DND-41 (cell line): ENCODE measurements around the gene OSBPL9.

ENCODE experiments used
- ATAC-seq: fragments of 200-7000 bp; cut with Tn5 transposase; 3 replicates; pipeline ENCODE4 v1.9.1; 2021; ENCODE audit warnings: low read depth; ENCODE audit not compliant: insufficient read depth
- DNase-seq: peaks from one replicate; pipeline ENCODE4 v3.0.0-alpha.2; 2020
- H2AFZ ChIP-seq: 2 replicates; pipeline ENCODE4 v1.6.0; 2012; ENCODE audit warnings: low read depth, low read length
- H3K27ac ChIP-seq: 2 replicates; pipeline ENCODE4 v1.5.1; 2012; ENCODE audit warnings: low read length, inconsistent platforms
- H3K27me3 ChIP-seq: fragments of 200-600 bp; sonication (generic); 2 replicates; pipeline ENCODE4 v1.6.0; 2012; ENCODE audit warnings: low read length, mild to moderate bottlenecking, inconsistent platforms; ENCODE audit not compliant: insufficient read depth, poor library complexity
- H3K36me3 ChIP-seq: 2 replicates; pipeline ENCODE4 v1.5.1; 2012; ENCODE audit warnings: low read length, inconsistent platforms; ENCODE audit not compliant: insufficient read depth
- H3K4me1 ChIP-seq: 2 replicates; pipeline ENCODE4 v1.5.1; 2012; ENCODE audit warnings: mild to moderate bottlenecking, low read length; ENCODE audit not compliant: insufficient read depth
- H3K4me2 ChIP-seq: 2 replicates; pipeline ENCODE4 v1.6.0; 2012; ENCODE audit warnings: mild to moderate bottlenecking, moderate library complexity, low read length, inconsistent platforms; ENCODE audit not compliant: insufficient read depth
- H3K4me3 ChIP-seq, 2 experiments: fragments of 200-600 bp in 1 of 2; shearing (Covaris generic) in 1 of 2; 2 replicates each; pipeline ENCODE4 v1.5.1; 2012 to 2016; ENCODE audit warnings: inconsistent platforms in 2 of 2, low read length in 2 of 2, mild to moderate bottlenecking in 2 of 2, low read depth in 1 of 2, moderate library complexity in 1 of 2
- H3K79me2 ChIP-seq: 2 replicates; pipeline ENCODE4 v1.6.0; 2012; ENCODE audit warnings: low read length, inconsistent platforms; ENCODE audit not compliant: insufficient read depth
- H3K9ac ChIP-seq: 2 replicates; pipeline ENCODE4 v1.6.0; 2012; ENCODE audit warnings: low read depth, mild to moderate bottlenecking, inconsistent platforms, low read length, moderate library complexity
- H3K9me3 ChIP-seq: 2 replicates; pipeline ENCODE4 v1.5.1; 2012; ENCODE audit warnings: low read length, moderate library complexity, mild to moderate bottlenecking, inconsistent platforms; ENCODE audit not compliant: insufficient read depth, severe bottlenecking
- H4K20me1 ChIP-seq: 2 replicates; pipeline ENCODE4 v1.6.0; 2012; ENCODE audit warnings: low read length; ENCODE audit not compliant: insufficient read depth
- EZH2 ChIP-seq: IDR thresholded peaks from 3 replicates; pipeline ENCODE4 v1.6.1; 2012; ENCODE audit warnings: borderline replicate concordance, low read depth, mild to moderate bottlenecking, moderate library complexity, low read length, inconsistent platforms; ENCODE audit not compliant: severe bottlenecking
- TF ChIP-seq, protein P1 (sequence below): IDR thresholded peaks from 2 replicates; pipeline ENCODE4 v1.5.1; 2012; ENCODE audit warnings: borderline replicate concordance, low read length, moderate library complexity, mild to moderate bottlenecking; ENCODE audit not compliant: poor library complexity, severe bottlenecking; ENCODE audit errors: extremely low read depth

Gene OSBPL9

DNA sequence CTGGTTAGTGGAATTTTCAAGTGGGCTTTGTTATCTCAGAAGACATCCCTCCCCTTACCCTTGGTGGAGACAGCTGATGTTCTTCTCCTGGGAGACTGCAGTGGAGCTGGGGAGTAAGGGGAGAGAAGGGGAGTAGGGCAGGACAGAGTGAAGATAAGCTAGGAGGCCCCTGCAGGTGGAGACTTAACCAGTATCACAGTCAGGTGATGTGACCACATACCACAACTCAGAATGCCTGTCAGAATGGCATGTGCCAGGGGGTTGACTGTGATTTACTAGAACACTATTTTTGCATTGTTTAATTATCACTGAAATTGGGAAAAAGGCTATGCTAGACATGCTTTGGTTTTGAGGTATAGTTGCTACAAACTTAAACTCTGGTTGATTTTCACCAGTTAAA, 137.1 kb downstream of the OSBPL9 start:
- H3K27me3 ChIP-seq = no peaks in the 10 kb centered on the region
- H3K4me3 ChIP-seq = no peak overlapping the region
- no peak overlapping the region for H3K27ac ChIP-seq
- DNase-seq = no peak
- peak; percentile 84 for ATAC-seq
- H2AFZ ChIP-seq = no peak overlapping the region
- H3K79me2 ChIP-seq = no peaks in the 10 kb centered on the region
- no peaks in the 10 kb centered on the region for H3K9me3 ChIP-seq
- TF ChIP-seq, protein P1, sequence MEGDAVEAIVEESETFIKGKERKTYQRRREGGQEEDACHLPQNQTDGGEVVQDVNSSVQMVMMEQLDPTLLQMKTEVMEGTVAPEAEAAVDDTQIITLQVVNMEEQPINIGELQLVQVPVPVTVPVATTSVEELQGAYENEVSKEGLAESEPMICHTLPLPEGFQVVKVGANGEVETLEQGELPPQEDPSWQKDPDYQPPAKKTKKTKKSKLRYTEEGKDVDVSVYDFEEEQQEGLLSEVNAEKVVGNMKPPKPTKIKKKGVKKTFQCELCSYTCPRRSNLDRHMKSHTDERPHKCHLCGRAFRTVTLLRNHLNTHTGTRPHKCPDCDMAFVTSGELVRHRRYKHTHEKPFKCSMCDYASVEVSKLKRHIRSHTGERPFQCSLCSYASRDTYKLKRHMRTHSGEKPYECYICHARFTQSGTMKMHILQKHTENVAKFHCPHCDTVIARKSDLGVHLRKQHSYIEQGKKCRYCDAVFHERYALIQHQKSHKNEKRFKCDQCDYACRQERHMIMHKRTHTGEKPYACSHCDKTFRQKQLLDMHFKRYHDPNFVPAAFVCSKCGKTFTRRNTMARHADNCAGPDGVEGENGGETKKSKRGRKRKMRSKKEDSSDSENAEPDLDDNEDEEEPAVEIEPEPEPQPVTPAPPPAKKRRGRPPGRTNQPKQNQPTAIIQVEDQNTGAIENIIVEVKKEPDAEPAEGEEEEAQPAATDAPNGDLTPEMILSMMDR = no peak
- TF ChIP-seq EZH2 = no peak
- H3K9ac ChIP-seq = no peak overlapping the region
- H4K20me1 ChIP-seq = no peaks in the 10 kb centered on the region
- H3K36me3 ChIP-seq = 0 out of 2 replicates have a peak, but pooled peaks cover 4% of the 10 kb centered on the region
- H3K4me1 ChIP-seq = no peaks in the 10 kb centered on the region
- H3K4me2 ChIP-seq = no peak overlapping the region

DNA sequence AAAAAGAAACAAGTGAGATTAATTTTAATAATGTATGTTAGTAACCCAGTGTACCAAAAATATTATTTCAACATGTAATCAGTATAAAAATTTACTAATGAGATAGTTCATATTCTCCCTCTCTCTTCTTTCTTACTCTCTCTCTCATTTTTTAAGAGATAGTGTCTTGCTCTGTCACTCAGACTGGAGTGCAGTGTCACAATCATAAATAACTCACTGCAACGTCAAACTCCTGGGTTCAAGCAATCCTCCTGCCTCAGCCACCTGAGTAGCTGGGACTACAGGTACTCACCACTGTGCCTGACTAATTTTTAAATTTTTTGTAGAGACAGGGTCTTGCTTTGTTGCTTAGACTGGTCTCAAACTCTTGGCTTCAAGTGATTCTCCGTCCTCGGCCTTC, 137.8 kb downstream of the OSBPL9 start:
- DNase-seq (no peak), ATAC-seq (no peak)
- Histone ChIP-seq H3K4me3 (no peak overlapping the region), H2AFZ (no peak overlapping the region), H3K4me1 (no peaks in the 10 kb centered on the region), H4K20me1 (no peaks in the 10 kb centered on the region), H3K79me2 (no peaks in the 10 kb centered on the region), H3K36me3 (0 out of 2 replicates have a peak, but pooled peaks cover 4% of the 10 kb centered on the region), H3K9me3 (no peaks in the 10 kb centered on the region), H3K27me3 (no peaks in the 10 kb centered on the region), H3K9ac (no peak overlapping the region), H3K4me2 (no peak overlapping the region), H3K27ac (no peak overlapping the region)
- TF ChIP-seq EZH2 = no peak
- TF ChIP-seq, protein P1 = no peak

DNA sequence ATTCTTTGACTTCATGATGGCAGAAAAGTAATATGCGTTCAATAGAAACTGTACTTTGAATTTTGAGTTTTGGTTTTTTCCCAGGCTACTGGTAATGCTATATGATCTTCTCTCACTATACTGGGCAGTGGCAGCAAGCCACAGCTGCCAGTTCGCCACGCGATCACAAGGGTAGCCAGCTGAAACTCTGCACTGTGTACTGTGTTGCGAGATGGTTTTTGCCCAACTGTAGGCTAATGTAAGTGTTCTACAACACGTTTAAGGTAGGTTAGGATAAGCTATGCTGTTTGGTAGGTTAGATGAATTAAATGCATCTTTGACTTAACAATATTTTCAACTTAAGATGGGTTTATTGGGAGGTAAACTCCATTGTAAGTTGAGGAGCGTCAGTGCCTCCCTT, 138.5 kb downstream of the OSBPL9 start:
- ATAC-seq (no peak), DNase-seq (no peak)
- Histone ChIP-seq H3K79me2 (no peaks in the 10 kb centered on the region), H3K27me3 (no peaks in the 10 kb centered on the region), H3K9ac (no peak overlapping the region), H3K9me3 (no peaks in the 10 kb centered on the region), H2AFZ (no peak overlapping the region), H3K36me3 (0 out of 2 replicates have a peak, but pooled peaks cover 4% of the 10 kb centered on the region), H3K27ac (no peak overlapping the region), H3K4me1 (no peaks in the 10 kb centered on the region), H4K20me1 (no peaks in the 10 kb centered on the region), H3K4me2 (no peak overlapping the region), H3K4me3 (no peak overlapping the region)
- no peak for TF ChIP-seq EZH2
- TF ChIP-seq, protein P1 = no peak

DNA sequence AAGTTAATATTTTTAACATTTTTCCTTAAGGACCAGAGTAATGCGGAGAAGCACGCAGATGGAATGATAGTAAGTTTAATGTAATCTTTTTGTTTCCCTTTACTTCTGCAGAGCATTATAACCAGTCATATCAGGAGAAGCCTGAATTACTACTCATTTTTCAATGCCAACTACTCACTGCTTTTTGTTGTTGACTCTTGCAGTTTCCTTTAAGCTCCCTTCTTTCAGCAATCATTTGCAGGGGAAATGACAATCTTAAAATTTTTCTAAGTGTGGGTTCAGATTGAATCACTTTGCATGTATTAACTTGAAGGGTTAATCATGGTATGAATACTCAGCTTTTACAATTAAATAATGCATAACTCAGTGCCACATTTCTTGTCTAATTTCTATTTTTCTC, 139.4 kb downstream of the OSBPL9 start:
- no peak overlapping the region for H3K4me2 ChIP-seq
- H3K36me3 ChIP-seq = 0 out of 2 replicates have a peak, but pooled peaks cover 4% of the 10 kb centered on the region
- no peaks in the 10 kb centered on the region for H3K9me3 ChIP-seq
- no peaks in the 10 kb centered on the region for H3K4me1 ChIP-seq
- no peaks in the 10 kb centered on the region for H4K20me1 ChIP-seq
- ATAC-seq (no peak), DNase-seq (no peak)
- no peaks in the 10 kb centered on the region for H3K79me2 ChIP-seq
- H3K27me3 ChIP-seq = no peaks in the 10 kb centered on the region
- H3K27ac ChIP-seq = no peak overlapping the region
- no peak overlapping the region for H3K4me3 ChIP-seq
- H2AFZ ChIP-seq = no peak overlapping the region
- TF ChIP-seq, protein P1 = no peak
- no peak for TF ChIP-seq EZH2
- no peak overlapping the region for H3K9ac ChIP-seq
